Trophoblast cell (in vitro differentiated cells and primary cell): ENCODE measurements around the gene ZMAT3.
"Not testable (repeated sequence)": the region's sequence is repeated elsewhere in the genome, so short reads cannot be mapped to it uniquely, and the experiment has no call there.

Experiments used
- DNase-seq, 2 donors: peaks; one replicate each; pipeline ENCODE4 v3.0.0-alpha.2; 2016
- H2AFZ ChIP-seq: 2 replicates; pipeline ENCODE4 v1.6.1; 2013; ENCODE audit warnings: low read length, moderate library complexity, mild to moderate bottlenecking; ENCODE audit not compliant: insufficient read depth, poor library complexity
- H2AK5ac ChIP-seq: 2 replicates; pipeline ENCODE4 v1.6.1; 2013; ENCODE audit warnings: mild to moderate bottlenecking, low read length
- H2BK120ac ChIP-seq: 2 replicates; pipeline ENCODE4 v1.6.1; 2013; ENCODE audit warnings: low read length, mild to moderate bottlenecking, moderate library complexity; ENCODE audit not compliant: insufficient read depth, poor library complexity
- H2BK12ac ChIP-seq: 2 replicates; pipeline ENCODE4 v1.6.1; 2013; ENCODE audit warnings: mild to moderate bottlenecking, low read length, moderate library complexity
- H2BK5ac ChIP-seq: 2 replicates; pipeline ENCODE4 v1.6.1; 2013; ENCODE audit warnings: low read length, low read depth, moderate library complexity, mild to moderate bottlenecking; ENCODE audit not compliant: poor library complexity
- H3K14ac ChIP-seq: 2 replicates; pipeline ENCODE4 v1.6.1; 2013; ENCODE audit warnings: mild to moderate bottlenecking, low read length
- H3K18ac ChIP-seq: 2 replicates; pipeline ENCODE4 v1.6.1; 2013; ENCODE audit warnings: mild to moderate bottlenecking, low read length
- H3K23ac ChIP-seq: 2 replicates; pipeline ENCODE4 v1.6.1; 2013; ENCODE audit warnings: low read length
- H3K27ac ChIP-seq: 2 replicates; pipeline ENCODE4 v1.5.1; 2013; ENCODE audit warnings: low read depth, mild to moderate bottlenecking, inconsistent platforms, low read length, moderate library complexity
- H3K27me3 ChIP-seq: 2 replicates; pipeline ENCODE4 v1.6.1; 2013; ENCODE audit warnings: inconsistent platforms, mild to moderate bottlenecking, low read length, moderate library complexity; ENCODE audit not compliant: insufficient read depth
- H3K36me3 ChIP-seq, 2 experiments: 1 replicate in 1 of 2; 2 replicates in 1 of 2; pipeline ENCODE4 v1.6.1; 2013; ENCODE audit warnings: low read length in 2 of 2, mild to moderate bottlenecking in 2 of 2, moderate library complexity in 1 of 2; ENCODE audit not compliant: insufficient read depth in 2 of 2, control insufficient read depth in 1 of 2
- H3K4ac ChIP-seq: 2 replicates; pipeline ENCODE4 v1.6.1; 2013; ENCODE audit warnings: low read depth, mild to moderate bottlenecking, low read length, moderate library complexity
- H3K4me1 ChIP-seq, 2 experiments: 1 replicate in 1 of 2; 2 replicates in 1 of 2; pipeline ENCODE4 v1.6.1; 2013; ENCODE audit warnings: low read length in 2 of 2, mild to moderate bottlenecking in 2 of 2, moderate library complexity in 1 of 2; ENCODE audit not compliant: insufficient read depth in 2 of 2, control insufficient read depth in 1 of 2
- H3K4me2 ChIP-seq: 2 replicates; pipeline ENCODE4 v1.6.1; 2013; ENCODE audit warnings: inconsistent platforms, mild to moderate bottlenecking, low read length, moderate library complexity
- H3K4me3 ChIP-seq: 2 replicates; pipeline ENCODE4 v1.5.1; 2013; ENCODE audit warnings: mild to moderate bottlenecking, low read depth, low read length, inconsistent platforms
- H3K79me1 ChIP-seq: one replicate; pipeline ENCODE4 v1.6.1; 2013; ENCODE audit warnings: low read length
- H3K79me2 ChIP-seq: 2 replicates; pipeline ENCODE4 v1.6.1; 2013; ENCODE audit warnings: low read length, mild to moderate bottlenecking; ENCODE audit not compliant: control insufficient read depth, insufficient read depth, poor library complexity
- H3K9ac ChIP-seq: 2 replicates; pipeline ENCODE4 v1.6.1; 2013; ENCODE audit warnings: mild to moderate bottlenecking, low read length
- H3K9me3 ChIP-seq: 2 replicates; pipeline ENCODE4 v1.6.1; 2013; ENCODE audit warnings: low read depth, mild to moderate bottlenecking, control low read depth, inconsistent platforms, low read length; ENCODE audit not compliant: insufficient read depth
- H4K12ac ChIP-seq: 2 replicates; pipeline ENCODE4 v1.6.1; 2013; ENCODE audit warnings: low read depth, mild to moderate bottlenecking, low read length, moderate library complexity
- H4K8ac ChIP-seq: 2 replicates; pipeline ENCODE4 v1.6.1; 2013; ENCODE audit warnings: low read depth, mild to moderate bottlenecking, low read length, moderate library complexity
- H4K91ac ChIP-seq: one replicate; pipeline ENCODE4 v1.6.1; 2013; ENCODE audit warnings: low read depth, mild to moderate bottlenecking, low read length, moderate library complexity
- WGBS: extraction: QIAGEN DNeasy Blood & Tissue Kit; methylation state at CpG from one replicate; pipeline ENCODE4 v1.1.7; 2013; ENCODE audit warnings: missing lambda C conversion rate; ENCODE audit not compliant: insufficient read length, insufficient coverage; ENCODE audit errors: extremely low coverage; 5-methylcytosine and 5-hydroxymethylcytosine counted together

ZMAT3 gene

DNA sequence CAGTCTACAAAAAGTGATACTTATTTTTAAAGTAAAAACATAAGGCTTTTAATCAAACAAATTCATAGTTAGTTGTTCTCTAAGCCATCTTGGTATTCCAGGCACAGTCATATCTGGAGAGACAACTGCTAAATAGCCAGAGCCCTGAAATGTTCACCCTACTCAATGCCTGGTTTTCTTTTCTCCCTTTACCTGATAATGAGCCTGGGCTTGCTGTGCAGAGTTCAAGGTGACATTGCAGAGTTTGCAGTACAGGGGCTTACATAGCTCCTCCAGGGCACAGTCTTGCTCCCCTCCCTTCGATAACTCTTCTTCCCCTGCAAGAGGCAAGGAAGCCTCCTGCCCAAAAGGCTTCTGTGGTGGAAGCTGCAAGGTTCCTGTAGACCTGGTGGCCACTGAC is 4.3 kb downstream of the ZMAT3 start:
- no peak overlapping the region for H4K91ac ChIP-seq

DNA sequence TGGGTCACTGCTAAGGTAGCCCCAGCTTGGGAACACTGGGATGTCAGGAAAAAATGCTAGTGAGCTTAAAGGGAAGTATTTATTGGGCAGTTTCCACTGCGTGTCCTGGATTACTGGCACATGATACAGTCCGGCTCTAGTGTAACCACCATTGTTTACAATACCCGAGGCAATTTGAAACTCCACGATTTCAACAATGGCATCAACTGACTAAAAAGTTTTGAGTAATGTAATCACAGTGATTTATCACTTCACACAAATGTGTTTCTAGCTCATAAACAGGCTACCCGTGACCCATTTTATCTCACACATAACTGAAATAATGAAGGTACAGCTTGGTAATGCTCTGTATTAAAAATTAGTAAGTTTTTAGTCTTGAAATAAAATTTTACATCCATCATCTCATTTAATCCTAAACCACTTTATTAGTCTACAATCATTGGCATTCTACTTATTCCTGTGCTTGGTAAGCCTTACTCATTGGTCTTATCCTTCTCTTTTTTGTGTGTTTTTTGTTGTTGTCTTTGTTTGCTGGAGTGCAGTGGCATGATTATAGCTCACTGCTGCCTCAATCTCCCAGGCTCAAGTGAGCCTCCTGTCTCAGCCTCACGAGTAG is 7.6 kb downstream of the ZMAT3 start:
- no peak overlapping the region for H2AFZ ChIP-seq
- no peak overlapping the region for H3K4me2 ChIP-seq
- H3K23ac ChIP-seq: no peak overlapping the region
- peaks cover 0 to 2% of the 10 kb centered on the region in 2 experiments for H3K4me1 ChIP-seq
- no peak overlapping the region for H4K12ac ChIP-seq
- no peaks in the 10 kb centered on the region for H3K79me1 ChIP-seq
- H3K14ac ChIP-seq: no peak overlapping the region
- H3K9ac ChIP-seq: no peak overlapping the region
- no peak for DNase-seq
- H3K79me2 ChIP-seq: no peaks in the 10 kb centered on the region
- H4K91ac ChIP-seq: no peak overlapping the region
- no peaks in the 10 kb centered on the region for H3K27me3 ChIP-seq
- H3K4ac ChIP-seq: no peak overlapping the region
- no CpG with 5 or more reads among the region's 6 CpGs for WGBS
- no peak overlapping the region for H4K8ac ChIP-seq
- H3K27ac ChIP-seq: no peak overlapping the region
- H2BK12ac ChIP-seq: no peak overlapping the region
- no peak overlapping the region for H2AK5ac ChIP-seq
- no peak overlapping the region for H3K18ac ChIP-seq
- H3K4me3 ChIP-seq: no peak overlapping the region
- H2BK5ac ChIP-seq: no peak overlapping the region
- H3K36me3 ChIP-seq: peaks cover 6 to 7% of the 10 kb centered on the region in 2 experiments
- no peak overlapping the region for H2BK120ac ChIP-seq
- no peaks in the 10 kb centered on the region for H3K9me3 ChIP-seq

More for the DNA sequence above, 4.3 kb downstream of the ZMAT3 start:
- no peak for DNase-seq
- Histone ChIP-seq H3K79me1 (peaks cover 7% of the 10 kb centered on the region), H3K23ac (no peak overlapping the region), H3K4me2 (no peak overlapping the region), H2AK5ac (no peak overlapping the region), H2AFZ (no peak overlapping the region), H4K8ac (no peak overlapping the region), H3K4me3 (no peak overlapping the region), H3K4me1 (peaks cover 2 to 7% of the 10 kb centered on the region in 2 experiments), H2BK5ac (no peak overlapping the region), H3K27me3 (no peaks in the 10 kb centered on the region), H3K4ac (peak overlapping the region; percentile 14), H3K9me3 (no peaks in the 10 kb centered on the region), H4K12ac (no peak overlapping the region), H3K9ac (no peak overlapping the region), H2BK120ac (no peak overlapping the region), H3K27ac (no peak overlapping the region), H3K79me2 (peaks cover 2% of the 10 kb centered on the region), H3K36me3 (peaks cover 4 to 7% of the 10 kb centered on the region in 2 experiments), H3K18ac (no peak overlapping the region), H3K14ac (no peak overlapping the region), H2BK12ac (no peak overlapping the region)
- WGBS: no CpG with 5 or more reads among the region's 1 CpG

DNA sequence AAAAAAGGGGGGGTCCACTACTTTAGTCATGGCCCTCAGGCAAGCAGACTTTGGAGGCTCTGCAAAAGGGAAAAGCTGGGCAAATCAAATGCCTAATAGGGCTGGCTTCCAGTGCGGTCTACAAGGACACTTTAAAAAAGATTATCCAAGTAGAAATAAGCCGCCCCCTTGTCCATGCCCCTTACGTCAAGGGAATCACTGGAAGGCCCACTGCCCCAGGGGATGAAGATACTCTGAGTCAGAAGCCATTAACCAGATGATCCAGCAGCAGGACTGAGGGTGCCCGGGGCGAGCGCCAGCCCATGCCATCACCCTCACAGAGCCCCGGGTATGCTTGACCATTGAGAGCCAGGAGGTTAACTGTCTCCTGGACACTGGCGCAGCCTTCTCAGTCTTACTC is 15.3 kb downstream of the ZMAT3 start:
- H3K18ac ChIP-seq: no peak overlapping the region
- no peak overlapping the region for H3K4me2 ChIP-seq
- no peak overlapping the region for H3K4me3 ChIP-seq
- no peaks in the 10 kb centered on the region for H3K79me2 ChIP-seq
- H2BK12ac ChIP-seq: no peak overlapping the region
- DNase-seq: no peak
- H3K4ac ChIP-seq: no peak overlapping the region
- H2AFZ ChIP-seq: no peak overlapping the region
- H2BK5ac ChIP-seq: no peak overlapping the region
- peaks cover 0 to 3% of the 10 kb centered on the region in 2 experiments for H3K36me3 ChIP-seq
- H3K9me3 ChIP-seq: no peaks in the 10 kb centered on the region
- H3K27me3 ChIP-seq: no peaks in the 10 kb centered on the region
- no peak overlapping the region for H3K14ac ChIP-seq
- no peak overlapping the region for H3K23ac ChIP-seq
- H3K4me1 ChIP-seq: no peaks in the 10 kb centered on the region
- no peak overlapping the region for H2AK5ac ChIP-seq
- no peak overlapping the region for H4K91ac ChIP-seq
- H3K9ac ChIP-seq: no peak overlapping the region
- no peak overlapping the region for H4K12ac ChIP-seq
- WGBS: no CpG with 5 or more reads among the region's 8 CpGs
- no peak overlapping the region for H3K27ac ChIP-seq
- H4K8ac ChIP-seq: no peak overlapping the region
- no peak overlapping the region for H2BK120ac ChIP-seq
- no peaks in the 10 kb centered on the region for H3K79me1 ChIP-seq

DNA sequence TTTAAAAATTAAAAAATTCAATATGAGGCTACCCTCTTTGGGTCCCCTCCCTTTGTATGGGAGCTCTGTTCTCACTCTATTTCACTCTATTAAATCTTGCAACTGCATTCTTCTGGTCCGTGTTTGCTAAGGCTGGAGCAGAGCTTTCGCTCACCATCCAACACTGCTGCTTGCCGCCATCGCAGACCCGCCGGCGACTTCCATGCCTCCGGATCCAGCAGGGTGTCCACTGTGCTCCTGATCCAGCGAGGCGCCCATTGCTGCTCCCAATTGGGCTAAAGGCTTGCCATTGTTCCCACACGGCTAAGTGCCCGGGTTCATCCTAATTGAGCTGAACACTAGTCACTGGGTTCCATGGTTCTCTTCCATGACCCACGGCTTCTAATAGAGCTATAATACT is 17.0 kb downstream of the ZMAT3 start:
- not testable (repeated sequence) for H2BK120ac ChIP-seq, H2AK5ac ChIP-seq, H3K36me3 ChIP-seq, H3K14ac ChIP-seq, H2BK5ac ChIP-seq, H2AFZ ChIP-seq, H4K91ac ChIP-seq, H3K4me1 ChIP-seq, H3K79me1 ChIP-seq, H3K4ac ChIP-seq, H4K12ac ChIP-seq, DNase-seq, H3K79me2 ChIP-seq, H3K27me3 ChIP-seq, H3K9ac ChIP-seq, H2BK12ac ChIP-seq, H4K8ac ChIP-seq, H3K18ac ChIP-seq, H3K9me3 ChIP-seq, H3K4me3 ChIP-seq, H3K23ac ChIP-seq, H3K27ac ChIP-seq, H3K4me2 ChIP-seq
- WGBS: no CpG with 5 or more reads among the region's 13 CpGs
